ENCODE data around the gene HFE. TPM values are rescaled to one million over a fixed set of nuclear protein-coding genes. Genes with fewer than 3 reads are reported as not detected.

The HFE gene
- total RNA-seq, 2 experiments from 2014 or later, result 0.69 to 0.72 TPM

DNA sequence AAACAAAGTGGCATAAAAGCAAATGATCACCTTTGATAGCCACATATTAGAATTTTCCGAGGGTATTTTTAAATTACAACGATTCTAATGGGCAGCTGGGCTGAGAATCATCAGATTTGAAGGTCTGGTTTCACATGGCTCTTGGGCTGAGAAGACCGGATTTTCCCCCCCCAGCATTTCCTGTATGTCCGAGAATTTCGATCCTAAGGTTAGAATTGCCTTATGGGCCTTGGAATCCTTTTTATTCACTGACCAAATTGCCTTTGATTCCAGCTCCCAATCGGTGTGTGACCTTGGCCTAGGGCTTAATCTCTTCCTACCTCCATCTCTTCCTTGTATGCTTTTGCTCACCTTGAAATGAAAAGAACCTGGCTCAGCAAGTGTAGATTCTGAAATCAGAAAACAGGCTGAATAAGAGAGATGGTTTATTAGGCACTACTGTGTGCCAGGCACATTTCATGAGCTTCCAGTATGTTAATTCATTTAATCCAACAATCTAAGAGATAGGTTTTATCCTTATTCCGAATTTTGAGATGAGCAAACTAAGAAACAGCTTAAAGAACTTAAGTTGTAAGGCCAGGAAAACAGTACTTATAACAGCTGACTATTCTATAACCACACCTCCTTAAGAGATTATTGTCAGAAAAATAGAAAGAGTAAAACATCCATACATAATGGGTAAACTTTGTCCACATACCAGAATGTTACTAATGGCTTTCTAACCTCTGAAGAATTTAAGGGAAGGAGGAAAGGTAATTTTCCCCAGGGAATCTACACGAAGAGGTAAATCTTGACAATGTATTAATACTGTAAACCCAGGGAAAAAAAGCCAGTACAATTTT is 39.4 kb downstream of the HFE start:
- intact Hi-C loops (cut with micrococcal nuclease; ENCODE audit: unreplicated experiment), result loop anchor here (10.0 kb wide), 1 partner anchor 742 kb away; no protein-coding TSS in a partner anchor
- BruUV-seq (replicated peaks), result no TSS peak

GRCh38 chr6:26128013-26128771 is 41.0 kb downstream of the HFE start:
- Histone ChIP-seq H3K36me3 (ENCODE audit: insufficient read depth, low read length) (peaks cover 12% of the 10 kb centered on the region), H3K9me3 (ENCODE audit: low read length) (no peaks in the 10 kb centered on the region), H3K27ac (ENCODE audit: low read depth, low read length, poor library complexity, severe bottlenecking) (no peak overlapping the region), H3K9me2 (ENCODE audit: insufficient read depth, low read length) (no peaks in the 10 kb centered on the region), H4K20me1 (ENCODE audit: insufficient read depth, low read length) (peaks cover 9% of the 10 kb centered on the region), H3K4me3 (ENCODE audit: low read depth, low read length, poor library complexity, severe bottlenecking) (no peak overlapping the region), H3K4me1 (ENCODE audit: insufficient read depth, low read length, poor library complexity, severe bottlenecking) (peaks cover 17% of the 10 kb centered on the region), H3K79me2 (ENCODE audit: insufficient read depth, low read depth, low read length) (peaks cover 11% of the 10 kb centered on the region; the same call in 1 of the 2 replicates), H2AFZ (ENCODE audit: low read length) (no peak overlapping the region), H3K4me2 (ENCODE audit: low read length) (0 out of 2 replicates have a peak overlapping the region, but pooled peaks have one; percentile 92)
- DNase-seq (ENCODE audit: low spot score), result no peak
- ChIA-PET CTCF (ENCODE audit: unreplicated experiment) (no interaction called here), POLR2A (interaction anchor here (0.5 to 6.3 kb wide), 11 partner anchors 14 to 1570 kb away, joined by 3 to 330 read pairs (median 3); a partner anchor contains a TSS)
- no TSS peak for BruUV-seq (replicated peaks)
- TF ChIP-seq CTCF (conservative IDR thresholded peaks at IDR 0.05; ENCODE audit: low read length), result no peak
- TF ChIP-seq EZH2phosphoT487 (IDR thresholded peaks at IDR 0.05; ENCODE audit: borderline replicate concordance, low read depth, low read length), result no peak
- intact Hi-C loops (cut with micrococcal nuclease; ENCODE audit: unreplicated experiment), result loop anchor here (10.0 kb wide), 1 partner anchor 743 kb away; no protein-coding TSS in a partner anchor

More for the DNA sequence above, 39.4 kb downstream of the HFE start:
- Histone ChIP-seq H2AFZ (ENCODE audit: low read length) (no peak overlapping the region), H3K79me2 (ENCODE audit: insufficient read depth, low read depth, low read length) (peaks cover 11% of the 10 kb centered on the region; the same call in 1 of the 2 replicates), H3K27ac (ENCODE audit: low read depth, low read length, poor library complexity, severe bottlenecking) (peak overlapping the region; percentile 99), H3K4me3 (ENCODE audit: low read depth, low read length, poor library complexity, severe bottlenecking) (peak overlapping the region; percentile 85), H3K4me1 (ENCODE audit: insufficient read depth, low read length, poor library complexity, severe bottlenecking) (peaks cover 29% of the 10 kb centered on the region), H3K9me3 (ENCODE audit: low read length) (no peaks in the 10 kb centered on the region), H4K20me1 (ENCODE audit: insufficient read depth, low read length) (peaks cover 9% of the 10 kb centered on the region), H3K9me2 (ENCODE audit: insufficient read depth, low read length) (no peaks in the 10 kb centered on the region), H3K4me2 (ENCODE audit: low read length) (peak overlapping the region; percentile 92), H3K36me3 (ENCODE audit: insufficient read depth, low read length) (peaks cover 12% of the 10 kb centered on the region)
- POLR2A ChIA-PET, result interaction anchor here (0.6 to 6.3 kb wide), 24 partner anchors 10 to 1711 kb away, joined by 3 to 330 read pairs (median 4); a partner anchor contains a TSS
- DNase-seq (ENCODE audit: low spot score), result peak; percentile 52
- TF ChIP-seq CTCF (conservative IDR thresholded peaks at IDR 0.05; ENCODE audit: low read length) (no peak), EZH2phosphoT487 (IDR thresholded peaks at IDR 0.05; ENCODE audit: borderline replicate concordance, low read depth, low read length) (no peak)
- CTCF ChIA-PET (ENCODE audit: unreplicated experiment), result interaction anchor here (0.8 kb wide), 1 partner anchor 30 kb away, joined by 3 read pairs; no protein-coding TSS in a partner anchor

Data from OCI-LY7 (cell line).